ENCODE measurements around the gene ICE1. TPM values are rescaled to one million over a fixed set of nuclear protein-coding genes. Genes with fewer than 3 reads are reported as not detected.

Gene ICE1
- total RNA-seq, 4 donors from 2014 or later = 8.1 to 27.1 (median 17.5) TPM

- TF ChIP-seq CTCF (IDR thresholded peaks at IDR 0.05) (no peak), POLR2A (IDR thresholded peaks at IDR 0.05) (no peak)
- Histone ChIP-seq H3K4me3 (no peak overlapping the region), H3K27ac (no peak overlapping the region), H3K9me3 (no peaks in the 10 kb centered on the region), H3K36me3 (no peaks in the 10 kb centered on the region), H3K4me1 (peaks cover 6 to 18% (median 7%) of the 10 kb centered on the region in 3 donors), H3K27me3 (no peaks in the 10 kb centered on the region)
- no peak for DNase-seq
- intact Hi-C loops (cut with DNase I) = loop anchor here (5.0 kb wide), 1 partner anchor 274 kb away; the partner anchor contains the start of gene ADAMTS16
- WGBS, 2 donors = 56 to 58% methylated on average over 2 of the region's 2 CpGs
Measured at GRCh38 chr5:5416733-5417132, 5.7 kb upstream of the ICE1 start.

GRCh38 chr5:5418006-5418405, 4.5 kb upstream of the ICE1 start:
- no peaks in the 10 kb centered on the region for H3K9me3 ChIP-seq
- TF ChIP-seq POLR2A (IDR thresholded peaks at IDR 0.05) (no peak), CTCF (IDR thresholded peaks at IDR 0.05) (no peak)
- peaks cover 6 to 20% (median 7%) of the 10 kb centered on the region in 3 donors for H3K4me1 ChIP-seq
- intact Hi-C loops (cut with DNase I) = loop anchor here (5.0 kb wide), 1 partner anchor 276 kb away; the partner anchor contains the start of gene ADAMTS16
- 86 to 96% methylated on average over 3 of the region's 3 CpGs for WGBS, 2 donors
- no peaks in the 10 kb centered on the region for H3K36me3 ChIP-seq
- no peak for DNase-seq
- H3K4me3 ChIP-seq = no peak overlapping the region
- H3K27me3 ChIP-seq = no peaks in the 10 kb centered on the region
- H3K27ac ChIP-seq = no peak overlapping the region

- Histone ChIP-seq H3K4me1 (peaks cover 11 to 28% (median 12%) of the 10 kb centered on the region in 3 donors), H3K27ac (no peak overlapping the region), H3K4me3 (no peak overlapping the region), H3K36me3 (no peaks in the 10 kb centered on the region), H3K9me3 (no peaks in the 10 kb centered on the region), H3K27me3 (no peaks in the 10 kb centered on the region)
- no peak for TF ChIP-seq POLR2A (IDR thresholded peaks at IDR 0.05)
- no peak for TF ChIP-seq CTCF (IDR thresholded peaks at IDR 0.05)
- intact Hi-C loops (cut with DNase I) = loop anchor here (5.0 kb wide), 1 partner anchor 276 kb away; the partner anchor contains the start of gene ADAMTS16
- WGBS, 2 donors = 83 to 87% methylated on average over 7 of the region's 7 CpGs
- no peak for DNase-seq
Measured at GRCh38 chr5:5418764-5419163, 3.7 kb upstream of the ICE1 start.

GRCh38 chr5:5419291-5420210, 2.9 kb upstream of the ICE1 start:
- H3K4me1 ChIP-seq = peaks cover 16 to 35% (median 19%) of the 10 kb centered on the region in 3 donors
- no peak overlapping the region for H3K4me3 ChIP-seq
- no peak for DNase-seq
- no peak for TF ChIP-seq POLR2A (IDR thresholded peaks at IDR 0.05)
- peak; percentile 50 to 78 (median 66) for TF ChIP-seq CTCF (IDR thresholded peaks at IDR 0.05)
- no peaks in the 10 kb centered on the region for H3K27me3 ChIP-seq
- no peak overlapping the region for H3K27ac ChIP-seq
- intact Hi-C loops (cut with DNase I) = loop anchor here (5.0 kb wide), 1 partner anchor 277 kb away; the partner anchor contains the start of gene ADAMTS16
- no peaks in the 10 kb centered on the region for H3K36me3 ChIP-seq
- no peaks in the 10 kb centered on the region for H3K9me3 ChIP-seq
- 23 to 29% methylated on average over 11 of the region's 11 CpGs for WGBS, 2 donors

- H3K36me3 ChIP-seq = no peaks in the 10 kb centered on the region
- no peak for DNase-seq
- H3K4me1 ChIP-seq = peaks cover 16 to 42% (median 26%) of the 10 kb centered on the region in 3 donors
- no peak overlapping the region for H3K4me3 ChIP-seq
- H3K27ac ChIP-seq = no peak overlapping the region
- TF ChIP-seq CTCF (IDR thresholded peaks at IDR 0.05) (no peak), POLR2A (IDR thresholded peaks at IDR 0.05) (no peak)
- WGBS, 2 donors = 78 to 80% methylated on average over 3 of the region's 3 CpGs
- intact Hi-C loops (cut with DNase I) = no loop called here
- no peaks in the 10 kb centered on the region for H3K9me3 ChIP-seq
- H3K27me3 ChIP-seq = no peaks in the 10 kb centered on the region
Measured at GRCh38 chr5:5420251-5420650, 2.2 kb upstream of the ICE1 start.

Measured in esophagus squamous epithelium (tissue), 5 donors.